Measurements from ENCODE around the gene NHERF2. TPM values are rescaled to one million over a fixed set of nuclear protein-coding genes. Genes with fewer than 3 reads are reported as not detected.

NHERF2 gene
- total RNA-seq, 4 donors from 2014 or later, result 45.3 to 130 (median 88.3) TPM

DNA sequence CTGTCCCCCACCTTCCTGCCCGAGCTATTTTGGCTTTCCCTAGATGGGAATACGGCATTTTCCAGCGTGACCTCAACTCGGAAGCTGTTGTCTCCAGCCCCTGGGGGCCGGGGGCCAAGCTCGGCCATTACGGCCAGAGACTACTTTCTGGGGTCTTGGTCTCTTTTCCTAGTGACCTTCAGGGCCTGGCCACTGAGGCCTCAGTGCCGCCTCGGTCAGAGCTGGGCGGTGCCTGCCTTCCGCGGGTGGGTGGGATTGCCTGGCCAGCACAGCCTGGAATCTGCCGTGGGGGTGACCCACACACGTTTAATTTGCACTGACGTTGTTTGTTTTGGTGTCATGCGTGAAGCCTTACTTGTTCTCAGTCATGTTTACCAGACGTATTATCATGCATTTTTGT lies 50.3 kb downstream of the NHERF2 start:
- H3K4me1 ChIP-seq, result peaks cover 7 to 18% (median 9%) of the 10 kb centered on the region in 4 donors
- H3K9me3 ChIP-seq, result no peaks in the 10 kb centered on the region
- 92% methylated on average over 17 of the region's 17 CpGs for WGBS
- H3K4me3 ChIP-seq, result no peak overlapping the region
- intact Hi-C loops (cut with DNase I), result no loop called here
- TF ChIP-seq POLR2A (IDR thresholded peaks at IDR 0.05; ENCODE audit: low read depth) (no peak), CTCF (IDR thresholded peaks at IDR 0.05) (no peak), EP300 (IDR thresholded peaks at IDR 0.05) (no peak), POLR2AphosphoS5 (IDR thresholded peaks at IDR 0.05) (no peak)
- H3K27ac ChIP-seq (replicated peaks in 1 of 4), result no peak overlapping the region
- H3K36me3 ChIP-seq, result peaks cover 48 to 100% (median 97%) of the 10 kb centered on the region in 4 donors
- no peak for DNase-seq (ENCODE audit: extremely low spot score)
- no peaks in the 10 kb centered on the region for H3K27me3 ChIP-seq

DNA sequence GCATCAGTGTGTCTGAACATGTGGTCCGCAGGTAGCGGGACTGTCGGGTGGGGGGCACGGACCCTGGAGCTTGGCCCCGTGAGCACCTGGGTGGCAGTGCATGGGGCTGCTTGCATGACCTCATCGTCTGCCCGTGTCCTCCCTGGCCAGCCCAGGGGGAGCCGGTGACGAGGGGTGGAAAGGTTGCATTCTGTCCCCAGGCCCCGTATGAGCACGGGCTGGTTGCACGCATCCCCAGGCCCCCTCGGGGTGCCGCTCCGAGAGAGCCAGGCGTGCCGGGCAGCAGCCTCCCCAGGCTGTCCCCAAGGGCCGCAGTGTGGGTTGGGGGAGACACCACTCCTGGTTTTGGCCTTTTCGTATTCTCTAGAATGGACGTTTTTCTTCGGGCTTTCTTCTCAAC lies 51.0 kb downstream of the NHERF2 start:
- DNase-seq (ENCODE audit: extremely low spot score), result no peak
- Histone ChIP-seq H3K27me3 (no peaks in the 10 kb centered on the region), H3K4me1 (peaks cover 14 to 20% (median 16%) of the 10 kb centered on the region in 4 donors), H3K4me3 (no peak overlapping the region), H3K27ac (replicated peaks in 1 of 4) (no peak overlapping the region), H3K9me3 (no peaks in the 10 kb centered on the region), H3K36me3 (peaks cover 42 to 100% (median 97%) of the 10 kb centered on the region in 4 donors)
- WGBS, result 97% methylated on average over 14 of the region's 21 CpGs
- intact Hi-C loops (cut with DNase I), result loop anchor here (2.0 kb wide), 1 partner anchor 23 kb away; no protein-coding TSS in a partner anchor
- no peak for TF ChIP-seq CTCF (IDR thresholded peaks at IDR 0.05)
- no peak for TF ChIP-seq EP300 (IDR thresholded peaks at IDR 0.05)
- TF ChIP-seq POLR2AphosphoS5 (IDR thresholded peaks at IDR 0.05), result no peak
- TF ChIP-seq POLR2A (IDR thresholded peaks at IDR 0.05; ENCODE audit: low read depth), result no peak

- no peak for TF ChIP-seq POLR2A (IDR thresholded peaks at IDR 0.05; ENCODE audit: low read depth)
- no peak for TF ChIP-seq CTCF (IDR thresholded peaks at IDR 0.05)
- no peak for TF ChIP-seq POLR2AphosphoS5 (IDR thresholded peaks at IDR 0.05)
- no peak for TF ChIP-seq EP300 (IDR thresholded peaks at IDR 0.05)
- H3K9me3 ChIP-seq, result no peaks in the 10 kb centered on the region
- H3K27ac ChIP-seq (replicated peaks in 1 of 4), result no peak overlapping the region
- no peak for DNase-seq (ENCODE audit: extremely low spot score)
- WGBS, result 93% methylated on average over 3 of the region's 7 CpGs
- peaks cover 16 to 21% (median 20%) of the 10 kb centered on the region in 4 donors for H3K4me1 ChIP-seq
- no peaks in the 10 kb centered on the region for H3K27me3 ChIP-seq
- H3K36me3 ChIP-seq, result peaks cover 38 to 100% (median 96%) of the 10 kb centered on the region in 4 donors
- intact Hi-C loops (cut with DNase I), result loop anchor here (2.0 kb wide), 1 partner anchor 23 kb away; no protein-coding TSS in a partner anchor
- no peak overlapping the region for H3K4me3 ChIP-seq
Measured at GRCh38 chr16:2078096-2078495, 51.4 kb downstream of the NHERF2 start.

DNA sequence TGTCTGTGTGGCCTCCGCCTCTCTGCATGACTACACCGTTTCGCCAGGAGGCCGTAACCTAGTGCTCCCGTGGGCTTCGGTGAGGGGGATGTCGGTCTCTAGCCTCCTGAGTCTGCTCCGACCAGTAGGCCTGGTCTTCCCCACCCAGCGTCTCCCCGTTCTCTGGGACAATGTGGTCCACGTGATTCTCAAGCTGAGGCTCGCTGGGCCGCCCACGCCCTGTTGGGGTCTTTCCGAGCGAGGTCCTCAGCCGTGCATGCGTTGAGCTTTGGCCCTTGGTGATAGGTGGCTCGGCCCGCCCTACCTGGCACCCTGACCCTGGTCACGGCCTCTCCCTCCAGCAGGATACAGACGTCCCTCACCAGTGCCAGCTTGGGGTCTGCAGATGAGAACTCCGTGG lies 52.0 kb downstream of the NHERF2 start:
- no peak for DNase-seq (ENCODE audit: extremely low spot score)
- H3K4me1 ChIP-seq, result peaks cover 16 to 27% (median 26%) of the 10 kb centered on the region in 4 donors
- WGBS, result 93% methylated on average over 18 of the region's 23 CpGs
- no peak overlapping the region for H3K27ac ChIP-seq (replicated peaks in 1 of 4)
- peaks cover 32 to 100% (median 96%) of the 10 kb centered on the region in 4 donors for H3K36me3 ChIP-seq
- no peak for TF ChIP-seq EP300 (IDR thresholded peaks at IDR 0.05)
- no peak for TF ChIP-seq POLR2AphosphoS5 (IDR thresholded peaks at IDR 0.05)
- no peak for TF ChIP-seq POLR2A (IDR thresholded peaks at IDR 0.05; ENCODE audit: low read depth)
- no peak for TF ChIP-seq CTCF (IDR thresholded peaks at IDR 0.05)
- no peaks in the 10 kb centered on the region for H3K27me3 ChIP-seq
- no peak overlapping the region for H3K4me3 ChIP-seq
- intact Hi-C loops (cut with DNase I), result loop anchor here (2.0 kb wide), 1 partner anchor 22 kb away; no protein-coding TSS in a partner anchor
- H3K9me3 ChIP-seq, result no peaks in the 10 kb centered on the region

All from esophagus muscularis mucosa (tissue), 4 donors.